GM10847 (cell line): ENCODE measurements around the gene AGGF1.

Experiments used
- POLR2A ChIP-seq: IDR thresholded peaks from 2 replicates; pipeline ENCODE4 v1.6.1; 2011; ENCODE audit not compliant: insufficient read length; ENCODE audit errors: extremely low read depth

AGGF1 gene

DNA sequence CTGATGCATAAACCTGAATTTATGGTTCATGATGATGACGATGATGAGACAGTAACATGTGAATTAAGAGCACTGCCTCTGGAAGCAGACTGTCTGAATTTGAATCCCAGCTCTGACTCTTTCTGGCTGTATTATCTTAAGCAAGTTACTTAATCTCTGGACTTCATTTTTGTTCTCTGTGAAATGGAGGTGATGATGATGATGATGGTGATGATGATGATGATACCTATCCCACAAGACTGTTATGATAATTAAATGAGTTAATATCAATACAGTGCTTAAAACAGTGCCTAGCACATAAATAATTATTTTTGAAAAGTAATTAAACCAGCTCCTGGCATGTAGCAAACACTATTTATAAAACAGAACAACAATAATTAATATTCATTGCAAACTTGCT lies 13.2 kb upstream of the AGGF1 start:
- no peak for TF ChIP-seq POLR2A

DNA sequence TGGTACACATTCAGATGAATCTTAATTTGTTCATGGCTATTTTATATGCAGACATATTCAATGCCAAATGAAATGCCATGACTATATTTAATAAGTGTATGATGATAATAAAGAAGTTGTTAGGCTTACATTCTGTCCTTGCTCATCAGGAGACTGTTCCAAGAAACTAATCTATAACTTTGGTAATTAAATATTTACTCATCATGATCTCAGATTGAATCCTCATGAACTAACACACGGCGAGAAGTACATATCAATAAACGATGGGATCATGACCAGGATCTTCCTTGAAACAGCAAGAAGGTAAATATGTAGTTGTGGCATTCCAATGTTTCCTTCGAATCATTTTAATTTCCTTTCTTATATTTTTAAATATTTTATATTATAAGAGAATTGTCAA lies 12.5 kb upstream of the AGGF1 start:
- TF ChIP-seq POLR2A: no peak

DNA sequence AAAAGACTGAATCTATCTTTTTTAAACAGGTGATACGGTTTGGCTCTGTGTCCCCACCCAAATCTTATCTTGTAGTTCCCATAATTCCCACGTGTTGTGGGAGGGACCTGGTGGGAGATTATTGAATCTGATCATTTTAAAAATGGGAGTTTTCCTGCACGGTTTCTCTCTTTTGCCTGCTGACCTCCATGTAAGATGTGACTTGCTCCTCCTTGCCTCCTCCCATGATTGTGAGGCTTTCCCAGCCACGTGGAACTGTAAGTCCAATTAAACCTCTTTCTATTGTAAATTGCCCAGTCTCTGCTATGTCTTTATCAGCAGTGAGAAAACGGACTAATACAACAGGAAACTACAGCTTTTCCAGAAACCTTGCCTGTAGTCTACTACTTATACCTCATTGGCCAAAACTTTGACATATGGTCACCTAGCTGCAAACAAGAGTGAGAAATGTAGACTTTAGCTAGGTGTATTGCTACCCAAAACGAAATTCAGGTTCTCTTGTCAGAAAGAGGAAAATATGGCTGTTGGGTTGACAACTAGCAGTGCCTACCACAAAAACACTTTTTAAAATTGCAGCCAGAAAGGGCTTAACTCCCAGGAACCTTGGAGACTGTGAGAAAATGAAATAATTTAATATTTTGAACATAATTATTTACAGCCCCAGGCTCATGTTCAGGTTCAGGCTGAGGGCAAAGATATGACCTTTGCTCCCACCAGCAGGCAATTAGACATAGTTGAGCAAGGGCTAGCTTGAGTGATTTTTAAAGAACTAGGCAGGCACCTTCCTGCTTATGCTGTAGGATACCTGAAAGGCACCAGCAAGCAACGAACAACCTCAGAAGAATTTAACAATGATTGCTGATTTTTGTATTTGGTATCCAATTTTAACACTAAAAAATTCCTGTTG lies 7.4 kb upstream of the AGGF1 start:
- TF ChIP-seq POLR2A: no peak

DNA sequence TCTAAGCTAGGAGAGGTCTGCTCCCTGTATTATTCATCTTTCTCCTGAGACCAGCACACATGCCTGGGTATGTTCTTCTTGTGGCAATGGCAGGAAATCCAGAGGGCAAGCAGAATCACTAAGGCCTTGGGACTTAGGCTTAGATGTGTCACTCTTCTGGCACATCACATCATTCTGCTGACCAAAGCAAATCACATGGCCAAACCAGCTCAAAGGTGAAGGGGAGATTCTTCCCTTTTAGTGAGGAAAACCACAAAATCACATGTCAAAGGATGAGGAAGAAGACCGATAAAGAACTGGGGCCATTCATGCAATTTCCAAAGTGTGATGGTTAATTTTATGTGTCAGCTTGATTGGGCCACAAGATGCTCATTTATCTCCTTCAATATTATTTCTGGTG lies 5.7 kb upstream of the AGGF1 start:
- no peak for TF ChIP-seq POLR2A

DNA sequence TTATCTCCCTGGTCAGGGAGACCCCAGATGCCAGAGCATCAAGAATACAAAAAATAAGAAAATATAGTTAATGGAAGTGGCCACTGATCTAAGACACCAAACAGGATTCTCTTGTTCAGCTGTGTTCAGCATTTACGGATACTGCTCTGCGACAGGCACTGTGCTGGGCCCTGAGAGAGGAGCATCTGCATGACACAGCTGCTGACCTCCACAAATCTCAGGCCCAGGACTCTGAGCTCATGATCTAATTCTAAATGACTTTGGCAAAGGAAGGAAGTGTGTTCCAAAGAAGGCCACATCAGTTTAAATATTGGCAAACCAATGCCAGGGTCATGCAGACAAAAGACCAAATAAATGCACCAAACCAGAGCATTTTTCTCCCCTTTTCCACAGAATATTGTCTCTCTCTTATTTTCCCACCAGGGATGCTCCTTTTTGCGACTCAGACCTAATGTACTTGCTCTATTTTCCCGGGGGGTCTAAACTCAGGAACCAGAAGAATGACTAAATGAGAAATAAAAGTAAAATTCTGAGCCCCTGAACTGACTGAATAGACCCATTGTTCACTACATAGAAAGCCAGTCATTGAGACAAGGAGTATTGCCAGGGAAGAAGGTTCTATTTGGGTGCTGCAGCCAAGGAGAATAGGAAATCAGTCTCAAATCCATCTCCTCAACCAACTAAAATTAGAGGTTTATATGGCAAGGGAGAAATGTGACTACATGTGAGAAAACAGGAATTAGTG lies 1.4 kb upstream of the AGGF1 start:
- TF ChIP-seq POLR2A: no peak

DNA sequence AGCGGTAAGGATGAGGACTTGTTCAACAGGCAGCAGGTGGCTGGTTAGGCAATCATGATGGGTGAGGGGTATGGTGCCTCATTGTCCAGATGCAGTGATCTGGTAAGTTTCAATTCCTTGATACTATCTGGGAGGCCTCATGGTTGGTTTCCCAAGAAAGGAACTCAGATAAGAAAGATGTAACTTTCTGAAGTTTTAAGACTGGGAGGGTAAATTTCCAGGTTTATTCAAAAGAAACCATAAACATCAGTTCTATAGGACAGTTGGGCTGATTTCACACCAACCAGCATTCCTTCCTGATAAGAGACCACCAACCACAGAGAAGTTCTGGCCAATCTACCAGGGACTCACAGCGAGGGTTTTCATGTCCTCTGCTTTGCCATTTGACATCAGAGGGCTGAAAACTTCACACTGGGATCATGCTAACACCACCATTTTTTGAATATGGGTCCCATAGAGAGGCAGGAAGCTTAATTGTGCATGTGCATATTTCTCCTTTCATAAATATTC lies 773 bp upstream of the AGGF1 start:
- no peak for TF ChIP-seq POLR2A

DNA sequence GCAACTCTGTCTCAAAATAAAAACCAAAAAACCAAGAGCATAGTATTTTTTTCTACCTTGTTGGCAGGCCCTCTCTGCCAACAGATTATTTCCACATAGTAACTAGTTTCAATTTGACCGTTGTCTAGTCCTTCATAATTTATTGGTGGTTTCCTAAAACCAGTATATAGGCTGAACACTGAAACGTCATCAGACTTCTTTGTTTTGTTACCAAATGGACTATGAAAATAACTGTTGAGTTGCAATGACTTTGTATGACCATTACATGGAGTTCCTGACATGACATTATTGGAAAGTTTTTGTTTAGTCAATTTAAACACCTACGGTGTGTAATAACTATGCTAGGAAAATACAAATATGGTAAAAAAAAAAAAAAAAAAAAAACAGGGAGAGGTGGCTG lies 1.7 kb downstream of the AGGF1 start:
- TF ChIP-seq POLR2A: no peak

DNA sequence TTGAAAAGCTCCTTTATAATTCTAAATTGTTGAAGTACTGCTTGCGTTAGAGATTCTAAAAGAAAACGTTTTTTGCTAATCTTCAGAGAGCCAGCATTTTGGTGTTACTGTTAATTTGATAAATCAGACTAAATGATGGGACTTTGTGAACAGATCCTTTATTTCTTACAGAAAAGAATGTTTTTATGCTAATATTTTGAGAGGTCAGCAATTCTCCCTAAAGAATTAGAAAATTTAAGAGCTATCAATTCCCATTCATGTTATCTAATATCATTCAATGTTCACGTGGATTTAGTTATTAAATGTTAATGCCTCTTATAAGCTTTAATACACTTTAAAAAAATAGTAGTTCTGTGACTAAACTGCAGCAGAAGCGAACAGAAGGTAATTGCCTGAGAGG lies 2.4 kb downstream of the AGGF1 start:
- TF ChIP-seq POLR2A: no peak

DNA sequence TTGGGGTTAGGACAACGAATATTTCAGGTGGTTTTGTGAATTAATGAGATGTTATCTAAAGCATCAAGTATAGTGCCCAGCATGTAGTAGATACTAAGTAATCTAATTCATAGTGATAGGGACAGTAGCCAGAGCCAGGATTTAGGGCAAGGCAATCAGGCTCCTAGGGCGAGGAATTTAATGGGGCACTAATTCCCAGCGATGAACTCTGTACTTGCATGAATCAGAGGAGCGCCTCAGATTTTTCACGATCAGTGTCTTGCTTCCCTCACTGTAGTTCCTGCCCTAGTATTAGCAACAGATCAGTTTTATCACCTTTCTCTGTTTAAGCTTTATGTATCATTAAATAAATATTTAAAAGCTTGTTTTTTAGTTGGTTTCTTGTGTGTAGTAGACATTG lies 3.1 kb downstream of the AGGF1 start:
- no peak for TF ChIP-seq POLR2A

DNA sequence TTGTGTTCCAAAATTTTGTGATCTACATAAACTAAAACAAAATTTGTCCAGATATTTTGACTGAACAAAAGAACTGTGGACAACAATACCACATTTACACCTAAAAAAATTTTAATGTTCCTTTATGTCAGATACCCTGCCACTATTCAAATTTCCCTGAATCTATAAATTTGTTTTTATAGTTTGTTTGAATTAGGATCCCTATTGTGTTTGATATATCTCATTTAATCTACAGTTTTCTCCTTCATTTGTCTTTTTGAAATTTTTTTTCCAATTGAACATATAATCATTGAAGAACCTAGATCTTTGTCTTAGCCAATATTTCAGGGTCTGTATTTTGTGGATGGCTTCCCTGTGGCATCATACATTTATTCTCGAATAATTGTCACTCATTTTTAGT lies 5.7 kb downstream of the AGGF1 start:
- TF ChIP-seq POLR2A: no peak

DNA sequence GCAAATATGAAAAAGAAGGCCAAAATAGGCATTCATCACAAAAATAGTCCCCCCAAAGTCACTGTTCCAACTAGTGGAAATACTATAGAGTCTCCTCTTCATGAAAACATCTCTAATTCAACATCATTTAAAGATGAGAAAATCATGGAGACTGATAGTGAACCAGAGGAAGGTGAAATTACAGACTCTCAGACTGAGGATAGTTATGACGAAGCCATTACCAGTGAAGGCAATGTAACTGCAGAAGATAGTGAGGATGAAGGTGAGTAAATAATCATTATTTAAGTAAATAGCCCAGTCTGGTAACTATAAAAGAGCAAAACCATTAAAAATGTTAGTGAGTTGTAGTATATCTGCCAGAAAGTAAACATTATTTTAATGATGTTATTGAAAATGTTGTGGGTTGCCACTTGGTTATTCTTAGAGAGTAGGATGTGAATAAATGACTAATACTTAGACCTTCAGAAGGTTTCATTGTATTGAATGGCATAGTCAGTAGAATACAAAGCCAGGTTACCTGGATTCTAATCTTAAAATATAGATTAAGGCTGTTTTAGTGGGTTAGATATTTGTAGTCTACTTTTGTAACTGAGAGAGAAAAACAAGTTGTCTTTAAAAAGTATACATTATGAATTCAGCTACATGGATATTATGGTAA lies 16.3 kb downstream of the AGGF1 start:
- TF ChIP-seq POLR2A: no peak

DNA sequence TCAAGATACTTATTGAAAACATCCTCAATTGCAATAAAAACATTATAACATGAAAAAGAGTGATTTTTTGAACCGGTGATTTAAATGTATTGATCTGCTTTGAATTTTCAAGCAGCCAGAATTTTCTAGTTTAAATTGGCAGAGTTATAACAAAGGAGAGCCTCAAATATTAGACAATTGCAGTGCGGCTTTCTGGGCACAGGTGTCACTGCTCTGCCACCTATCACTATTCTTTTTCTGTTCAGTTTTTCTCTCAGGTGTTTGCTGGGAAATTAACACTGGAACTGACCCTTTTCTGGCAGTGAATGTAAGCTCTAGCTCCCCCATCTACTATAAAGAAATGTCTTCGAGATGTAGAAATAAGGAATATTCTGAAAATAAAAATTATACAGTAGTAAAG lies 33.8 kb downstream of the AGGF1 start:
- TF ChIP-seq POLR2A: no peak

DNA sequence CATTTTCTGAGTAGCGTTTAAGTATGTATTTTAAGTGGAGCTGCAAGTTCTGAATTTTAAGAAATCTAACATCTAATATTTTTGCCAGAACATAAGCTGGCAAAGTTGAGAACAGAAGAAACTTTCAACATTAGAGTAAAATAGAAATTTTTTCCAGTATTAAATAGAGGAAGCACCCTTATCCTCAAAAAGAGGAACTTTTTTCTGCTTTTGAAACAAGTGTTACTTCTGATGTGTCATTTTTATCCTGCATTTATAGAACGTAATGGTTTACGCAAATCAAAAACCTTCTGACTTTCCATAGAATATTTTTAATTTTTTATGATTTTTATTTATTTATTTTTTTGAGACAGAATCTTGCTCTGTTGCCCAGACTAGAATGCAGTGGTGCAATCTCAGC lies 35.1 kb downstream of the AGGF1 start:
- TF ChIP-seq POLR2A: no peak

DNA sequence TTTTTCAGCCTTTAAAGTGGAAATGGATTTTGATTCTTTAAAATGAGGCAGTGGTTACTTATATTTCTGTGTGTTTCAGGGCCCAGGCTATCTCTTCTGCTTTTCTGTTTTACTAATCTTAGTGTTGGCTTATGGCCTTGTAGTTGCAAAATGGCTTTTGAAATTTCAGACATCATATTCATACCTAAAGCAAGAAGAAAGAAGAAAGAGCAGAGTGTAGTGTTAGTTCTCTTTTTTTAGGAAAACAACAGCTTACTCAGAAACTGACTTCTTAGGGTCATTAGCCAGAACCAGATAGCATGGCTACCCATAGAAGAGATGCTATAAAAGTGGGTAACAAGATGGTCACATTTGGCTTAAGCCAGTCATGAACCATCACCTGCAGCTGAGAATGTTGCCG lies 36.0 kb downstream of the AGGF1 start:
- TF ChIP-seq POLR2A: no peak

DNA sequence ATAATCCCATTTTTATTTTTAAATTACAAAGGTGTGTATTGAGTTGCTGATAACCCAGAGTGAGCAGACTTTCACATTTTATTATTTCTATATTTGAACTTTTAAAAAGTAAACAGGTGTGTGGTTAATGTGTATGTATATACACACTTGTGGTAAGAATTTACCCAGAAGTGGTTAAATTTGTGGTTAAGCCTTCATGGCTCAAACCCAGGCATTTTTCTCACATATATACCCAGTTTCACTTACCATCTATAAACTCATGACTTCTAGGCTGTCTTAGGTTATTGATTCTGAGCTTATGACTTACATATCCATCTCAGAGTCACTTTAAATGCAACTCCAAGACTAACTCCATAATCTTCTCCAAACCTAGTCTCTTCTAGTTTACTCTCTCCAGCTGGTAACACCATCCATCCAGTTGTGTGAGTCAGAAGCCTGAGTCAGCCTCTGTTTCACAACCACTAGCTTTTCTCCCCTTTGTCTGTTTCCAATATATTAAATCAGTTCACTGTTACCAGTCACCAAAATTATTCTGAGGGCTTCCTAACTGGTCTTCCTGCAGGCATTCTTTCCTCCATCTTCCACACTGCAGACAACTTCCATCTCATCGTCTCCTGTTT lies 36.7 kb downstream of the AGGF1 start:
- TF ChIP-seq POLR2A: no peak

DNA sequence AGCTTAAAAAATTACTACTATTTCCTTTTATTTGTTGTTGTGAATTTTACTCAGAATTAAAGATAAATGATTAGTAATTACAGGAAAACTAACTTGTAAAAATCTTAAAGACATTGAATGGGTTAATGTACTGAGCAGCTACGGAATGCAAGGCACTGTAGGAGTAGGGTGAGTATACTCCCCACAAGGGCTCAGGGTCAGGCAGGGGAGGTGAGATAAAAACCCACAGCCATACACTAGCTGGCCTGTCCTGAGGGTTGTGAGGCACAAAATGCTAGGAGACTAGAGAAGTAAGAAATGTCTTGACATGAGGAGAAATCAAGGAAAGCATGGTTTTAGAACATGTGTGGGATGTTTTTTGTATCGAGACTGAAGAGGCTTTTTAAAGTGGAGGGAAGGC lies 43.5 kb downstream of the AGGF1 start:
- no peak for TF ChIP-seq POLR2A

DNA sequence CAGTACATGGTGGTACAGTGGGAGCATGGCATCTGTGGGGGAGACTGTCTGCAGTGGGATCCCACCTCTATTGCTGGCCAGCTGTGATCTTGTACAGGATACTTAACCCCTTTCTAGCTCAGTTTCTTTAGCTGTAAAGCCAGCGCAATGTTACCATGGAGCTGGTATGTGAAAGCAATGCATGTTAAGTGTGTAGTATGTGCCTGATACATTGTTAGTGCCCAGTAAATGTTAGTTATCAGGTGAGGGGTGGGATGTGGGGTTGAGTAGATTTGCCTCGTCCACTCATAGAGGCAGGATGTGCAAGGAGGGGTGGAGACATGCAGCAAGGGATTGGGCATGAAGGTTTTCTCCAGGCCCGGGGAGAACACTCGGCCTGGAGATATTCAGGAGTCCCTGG lies 44.5 kb downstream of the AGGF1 start:
- no peak for TF ChIP-seq POLR2A
